Measurements from ENCODE around the gene TMEM82.

Gene TMEM82

DNA sequence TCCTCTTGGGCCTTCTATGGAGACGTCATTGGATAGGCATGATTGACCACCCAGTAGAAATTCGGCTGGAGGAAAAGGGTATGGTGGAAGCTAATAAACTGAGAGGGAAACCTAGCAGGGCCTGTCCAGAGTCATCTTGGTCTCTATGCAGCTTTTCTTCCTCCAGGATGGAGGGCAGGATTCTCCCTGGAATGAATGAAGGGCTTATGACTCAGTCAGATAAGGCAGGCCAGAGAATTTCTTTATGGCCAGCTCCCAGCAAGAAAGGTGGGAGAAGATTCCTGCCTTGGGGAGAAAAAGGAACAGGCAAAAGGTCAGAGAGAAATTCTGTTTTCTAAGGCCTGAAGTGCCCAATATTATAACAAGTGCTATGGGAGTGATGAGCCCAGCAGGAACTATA lies 33.4 kb downstream of the TMEM82 start:
- TF ChIP-seq LEF1 (IDR thresholded peaks at IDR 0.05; ENCODE audit: borderline replicate concordance) (no peak), TARDBP (IDR thresholded peaks at IDR 0.05) (no peak), L3MBTL2 (conservative IDR thresholded peaks at IDR 0.05) (no peak), BHLHE40 (IDR thresholded peaks at IDR 0.05; ENCODE audit: borderline replicate concordance) (no peak), ZNF384 (IDR thresholded peaks at IDR 0.05) (no peak), FOXM1 (IDR thresholded peaks at IDR 0.05; ENCODE audit: borderline replicate concordance) (no peak), CTBP1 (IDR thresholded peaks at IDR 0.05; ENCODE audit: borderline replicate concordance) (no peak), ARNT (IDR thresholded peaks at IDR 0.05) (no peak), ELF4 (IDR thresholded peaks at IDR 0.05) (no peak), SP1 (IDR thresholded peaks at IDR 0.05) (no peak), HDGF (IDR thresholded peaks at IDR 0.05; ENCODE audit: borderline replicate concordance) (no peak), FOXA1 (IDR thresholded peaks at IDR 0.05) (no peak), NFRKB (IDR thresholded peaks at IDR 0.05) (no peak), SUZ12 (IDR thresholded peaks at IDR 0.05) (no peak), FOXK2 (IDR thresholded peaks at IDR 0.05) (no peak)
- TF ChIP-seq, protein P1, sequence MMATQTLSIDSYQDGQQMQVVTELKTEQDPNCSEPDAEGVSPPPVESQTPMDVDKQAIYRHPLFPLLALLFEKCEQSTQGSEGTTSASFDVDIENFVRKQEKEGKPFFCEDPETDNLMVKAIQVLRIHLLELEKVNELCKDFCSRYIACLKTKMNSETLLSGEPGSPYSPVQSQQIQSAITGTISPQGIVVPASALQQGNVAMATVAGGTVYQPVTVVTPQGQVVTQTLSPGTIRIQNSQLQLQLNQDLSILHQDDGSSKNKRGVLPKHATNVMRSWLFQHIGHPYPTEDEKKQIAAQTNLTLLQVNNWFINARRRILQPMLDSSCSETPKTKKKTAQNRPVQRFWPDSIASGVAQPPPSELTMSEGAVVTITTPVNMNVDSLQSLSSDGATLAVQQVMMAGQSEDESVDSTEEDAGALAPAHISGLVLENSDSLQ (IDR thresholded peaks at IDR 0.05): no peak
- ChIA-PET CTCF (no interaction called here), POLR2A (interaction anchor here (0.8 kb wide), 1 partner anchor 10 kb away, joined by 3 read pairs; no protein-coding TSS in a partner anchor)
- DNase-seq (ENCODE audit: extremely low spot score): no peak

DNA sequence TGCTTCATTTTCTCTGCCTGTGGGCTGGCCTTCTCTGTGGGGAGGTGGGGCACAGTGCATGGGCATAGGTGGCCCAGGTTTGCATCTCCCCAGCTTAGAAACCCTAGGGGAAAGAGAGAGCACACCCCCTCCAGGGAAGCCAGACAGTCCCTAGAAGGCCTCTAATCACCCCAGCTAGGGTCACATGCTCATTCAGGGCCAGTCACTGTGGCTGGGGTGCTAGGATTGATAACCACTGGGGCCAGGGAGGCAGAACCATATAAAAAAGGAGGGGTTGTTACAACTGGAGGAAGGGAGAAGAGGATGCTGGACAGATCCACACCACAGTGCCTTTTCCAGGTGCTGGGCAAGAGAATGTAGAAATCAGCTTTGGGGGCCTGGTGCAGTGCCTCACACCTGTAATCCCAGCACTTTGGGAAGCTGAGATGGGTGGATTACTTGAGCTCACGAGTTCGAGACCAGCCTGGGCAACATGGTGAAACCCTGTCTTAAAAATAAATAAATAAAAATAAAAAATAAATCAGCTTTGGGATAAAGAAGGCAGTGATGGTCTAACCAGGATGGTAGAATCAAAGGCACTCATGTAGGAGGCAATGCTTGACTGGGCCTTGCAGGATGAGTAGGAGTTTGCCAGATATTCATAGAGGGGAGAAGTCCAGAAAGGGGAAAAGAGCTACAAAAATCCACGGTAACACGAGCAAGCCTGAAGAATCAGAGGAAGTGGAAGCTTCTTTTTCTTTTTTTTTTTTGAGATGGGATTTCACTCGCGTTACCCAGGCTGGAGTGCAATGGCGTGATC lies 35.8 kb downstream of the TMEM82 start:
- no peak for TF ChIP-seq L3MBTL2 (conservative IDR thresholded peaks at IDR 0.05)
- no peak for TF ChIP-seq SP1 (IDR thresholded peaks at IDR 0.05)
- TF ChIP-seq ZNF384 (IDR thresholded peaks at IDR 0.05): no peak
- TF ChIP-seq LEF1 (IDR thresholded peaks at IDR 0.05; ENCODE audit: borderline replicate concordance): no peak
- TF ChIP-seq, protein P1 (IDR thresholded peaks at IDR 0.05): no peak
- no peak for TF ChIP-seq FOXM1 (IDR thresholded peaks at IDR 0.05; ENCODE audit: borderline replicate concordance)
- TF ChIP-seq TARDBP (IDR thresholded peaks at IDR 0.05): no peak
- TF ChIP-seq ELF4 (IDR thresholded peaks at IDR 0.05): no peak
- TF ChIP-seq ARNT (IDR thresholded peaks at IDR 0.05): no peak
- no peak for TF ChIP-seq NFRKB (IDR thresholded peaks at IDR 0.05)
- no peak for TF ChIP-seq FOXA1 (IDR thresholded peaks at IDR 0.05)

DNA sequence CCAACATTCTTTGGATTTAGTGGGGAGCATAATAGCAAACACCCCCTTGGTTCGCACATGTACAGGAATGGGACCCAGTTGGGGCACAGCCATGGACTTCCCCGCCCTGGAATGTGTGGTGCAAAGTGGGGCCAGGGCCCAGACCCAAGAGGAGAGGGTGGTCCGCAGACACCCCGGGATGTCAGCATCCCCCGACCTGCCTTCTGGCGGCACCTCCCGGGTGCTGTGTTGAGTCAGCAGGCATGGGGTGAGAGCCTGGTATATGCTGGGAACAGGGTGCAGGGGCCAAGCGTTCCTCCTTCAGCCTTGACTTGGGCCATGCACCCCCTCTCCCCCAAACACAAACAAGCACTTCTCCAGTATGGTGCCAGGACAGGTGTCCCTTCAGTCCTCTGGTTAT lies 43.4 kb downstream of the TMEM82 start:
- POLR2A ChIA-PET: no interaction called here
- no peak for DNase-seq (ENCODE audit: extremely low spot score)
- CTCF ChIA-PET: no interaction called here
- TF ChIP-seq SUZ12 (IDR thresholded peaks at IDR 0.05) (no peak), TARDBP (IDR thresholded peaks at IDR 0.05) (no peak), HDGF (IDR thresholded peaks at IDR 0.05; ENCODE audit: borderline replicate concordance) (no peak), LEF1 (IDR thresholded peaks at IDR 0.05; ENCODE audit: borderline replicate concordance) (no peak), FOXK2 (IDR thresholded peaks at IDR 0.05) (no peak), BHLHE40 (IDR thresholded peaks at IDR 0.05; ENCODE audit: borderline replicate concordance) (no peak), L3MBTL2 (conservative IDR thresholded peaks at IDR 0.05) (no peak), NFRKB (IDR thresholded peaks at IDR 0.05) (no peak), ARNT (IDR thresholded peaks at IDR 0.05) (no peak), ZNF384 (IDR thresholded peaks at IDR 0.05) (no peak), ELF4 (IDR thresholded peaks at IDR 0.05) (no peak), FOXA1 (IDR thresholded peaks at IDR 0.05) (no peak), FOXM1 (IDR thresholded peaks at IDR 0.05; ENCODE audit: borderline replicate concordance) (no peak), SP1 (IDR thresholded peaks at IDR 0.05) (no peak), CTBP1 (IDR thresholded peaks at IDR 0.05; ENCODE audit: borderline replicate concordance) (no peak)
- TF ChIP-seq, protein P1 (IDR thresholded peaks at IDR 0.05): no peak

More for the DNA sequence above, 35.8 kb downstream of the TMEM82 start:
- POLR2A ChIA-PET: no interaction called here
- CTCF ChIA-PET: no interaction called here
- no peak for DNase-seq (ENCODE audit: extremely low spot score)

DNA sequence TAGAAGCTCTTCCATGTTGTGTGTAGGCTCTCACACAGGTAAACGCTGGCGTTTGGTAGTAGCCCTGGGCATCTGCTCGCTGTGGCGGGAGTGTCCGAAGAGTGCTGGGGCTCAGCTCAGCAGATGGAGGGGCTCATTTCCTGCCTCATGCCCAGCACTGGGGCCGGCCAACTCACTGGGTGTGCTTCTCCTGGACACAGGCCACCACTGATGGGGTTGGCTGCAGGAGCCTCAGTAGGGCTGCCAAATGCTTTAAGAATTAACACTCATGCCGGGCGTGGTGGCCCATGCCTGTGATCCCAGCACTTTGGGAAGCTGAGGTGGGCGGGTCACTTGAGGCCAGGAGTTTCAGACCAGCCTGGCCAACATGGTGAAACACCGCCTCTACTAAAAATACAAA lies 44.3 kb downstream of the TMEM82 start:
- ChIA-PET CTCF (no interaction called here), POLR2A (no interaction called here)
- TF ChIP-seq LEF1 (IDR thresholded peaks at IDR 0.05; ENCODE audit: borderline replicate concordance): no peak
- no peak for TF ChIP-seq CTBP1 (IDR thresholded peaks at IDR 0.05; ENCODE audit: borderline replicate concordance)
- no peak for TF ChIP-seq ARNT (IDR thresholded peaks at IDR 0.05)
- TF ChIP-seq L3MBTL2 (conservative IDR thresholded peaks at IDR 0.05): no peak
- no peak for TF ChIP-seq SP1 (IDR thresholded peaks at IDR 0.05)
- TF ChIP-seq FOXA1 (IDR thresholded peaks at IDR 0.05): no peak
- TF ChIP-seq FOXK2 (IDR thresholded peaks at IDR 0.05): no peak
- no peak for TF ChIP-seq HDGF (IDR thresholded peaks at IDR 0.05; ENCODE audit: borderline replicate concordance)
- no peak for TF ChIP-seq FOXM1 (IDR thresholded peaks at IDR 0.05; ENCODE audit: borderline replicate concordance)
- TF ChIP-seq SUZ12 (IDR thresholded peaks at IDR 0.05): no peak
- TF ChIP-seq TARDBP (IDR thresholded peaks at IDR 0.05): no peak
- TF ChIP-seq NFRKB (IDR thresholded peaks at IDR 0.05): no peak
- no peak for DNase-seq (ENCODE audit: extremely low spot score)

DNA sequence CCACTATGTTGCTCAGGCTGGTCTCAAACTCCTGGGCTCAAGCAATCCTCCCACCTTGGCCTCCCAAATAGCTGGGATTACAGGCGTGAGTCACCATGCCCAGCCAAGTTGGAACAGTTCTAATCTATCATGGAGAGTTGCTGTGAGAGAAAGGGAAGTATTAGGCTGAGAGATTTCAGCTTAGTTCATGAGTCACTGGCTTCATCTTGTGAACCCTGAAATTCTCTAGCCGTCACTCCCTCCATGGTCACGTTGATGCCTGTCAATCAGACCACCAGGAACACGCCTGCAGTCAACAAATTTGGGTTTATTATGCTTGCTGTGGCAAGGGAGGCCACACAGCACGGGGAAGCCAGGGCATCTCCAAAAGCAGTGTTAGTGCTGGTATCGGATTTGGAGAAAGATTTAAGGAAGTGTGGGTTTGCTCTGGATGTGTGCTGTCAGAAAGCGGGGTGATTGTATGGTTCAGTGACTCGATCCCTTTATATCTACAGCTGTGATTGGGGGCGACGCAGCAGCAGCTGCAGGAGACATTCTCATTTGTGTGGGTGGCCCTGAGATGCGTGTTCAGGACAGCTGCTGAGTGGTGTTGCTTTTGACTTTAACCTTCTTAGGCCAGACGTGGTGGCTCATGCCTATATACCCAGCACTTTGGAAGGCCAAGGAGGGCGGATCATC lies 46.5 kb downstream of the TMEM82 start:
- CTCF ChIA-PET: interaction anchor here (0.6 kb wide), 1 partner anchor 26 kb away, joined by 7 read pairs; no protein-coding TSS in a partner anchor
- TF ChIP-seq FOXM1 (IDR thresholded peaks at IDR 0.05; ENCODE audit: borderline replicate concordance) (no peak), BHLHE40 (IDR thresholded peaks at IDR 0.05; ENCODE audit: borderline replicate concordance) (no peak), TARDBP (IDR thresholded peaks at IDR 0.05) (no peak), NFRKB (IDR thresholded peaks at IDR 0.05) (no peak)
- TF ChIP-seq, protein P1 (IDR thresholded peaks at IDR 0.05): peak; percentile 84
- POLR2A ChIA-PET: no interaction called here
- no peak for DNase-seq (ENCODE audit: extremely low spot score)

Measured in HEK293T (cell line).